Cardiac muscle cell (in vitro differentiated cells and primary cell): ENCODE measurements around the gene CD40. TPM values are rescaled to one million over a fixed set of nuclear protein-coding genes. Genes with fewer than 3 reads are reported as not detected.

Source experiments
- DNase-seq, 2 donors: peaks; one replicate each; pipeline versions ENCODE4 v3.0.0 to v3.0.0-alpha.2; 2010 to 2017; ENCODE audit warnings: low read depth in 1 of 2, low spot score in 1 of 2
- H3K27ac ChIP-seq: fragments of 200-600 bp; sonication (generic); 2 replicates; pipeline ENCODE4 v1.5.1; 2016
- H3K27me3 ChIP-seq: fragments of 200-600 bp; sonication (generic); 2 replicates; pipeline ENCODE4 v1.6.0; 2016; ENCODE audit warnings: control low read depth
- H3K36me3 ChIP-seq: fragments of 200-600 bp; sonication (generic); 2 replicates; pipeline ENCODE4 v1.5.1; 2016; ENCODE audit warnings: control low read depth
- H3K4me1 ChIP-seq: fragments of 200-600 bp; sonication (generic); 2 replicates; pipeline ENCODE4 v1.8.1; 2017; ENCODE audit warnings: low read depth, mild to moderate bottlenecking, mixed run types
- H3K4me3 ChIP-seq: fragments of 200-600 bp; sonication (generic); 2 replicates; pipeline ENCODE4 v1.5.1; 2016; ENCODE audit warnings: mild to moderate bottlenecking
- H3K9me3 ChIP-seq: fragments of 200-600 bp; sonication (generic); 2 replicates; pipeline ENCODE4 v1.5.1; 2017; ENCODE audit warnings: low read depth, mild to moderate bottlenecking, control low read depth
- polyA plus RNA-seq: library from polyadenylated mRNA; unstranded; fragments of >200 nt; fragmentation: Nextera tagmentation; extraction: Ambion mirVana; gene quantifications from 2 replicates; pipeline ENCODE4 v1.2.1, GENCODE V29; 2016
- total RNA-seq: library from RNA; depleted of rRNA; stranded (reverse); fragments of >200 nt; gene quantifications from 2 replicates; pipeline ENCODE4 v1.2.3, GENCODE V29; 2016
- TF ChIP-seq, protein P1 (sequence below): IDR thresholded peaks from 2 replicates; pipeline ENCODE4 v1.5.1; 2012; ENCODE audit warnings: low read depth, mild to moderate bottlenecking, low read length

Gene CD40
- total and polyA plus RNA-seq, 2 experiments from 2014 or later: 0.42 to 1.5 TPM

DNA sequence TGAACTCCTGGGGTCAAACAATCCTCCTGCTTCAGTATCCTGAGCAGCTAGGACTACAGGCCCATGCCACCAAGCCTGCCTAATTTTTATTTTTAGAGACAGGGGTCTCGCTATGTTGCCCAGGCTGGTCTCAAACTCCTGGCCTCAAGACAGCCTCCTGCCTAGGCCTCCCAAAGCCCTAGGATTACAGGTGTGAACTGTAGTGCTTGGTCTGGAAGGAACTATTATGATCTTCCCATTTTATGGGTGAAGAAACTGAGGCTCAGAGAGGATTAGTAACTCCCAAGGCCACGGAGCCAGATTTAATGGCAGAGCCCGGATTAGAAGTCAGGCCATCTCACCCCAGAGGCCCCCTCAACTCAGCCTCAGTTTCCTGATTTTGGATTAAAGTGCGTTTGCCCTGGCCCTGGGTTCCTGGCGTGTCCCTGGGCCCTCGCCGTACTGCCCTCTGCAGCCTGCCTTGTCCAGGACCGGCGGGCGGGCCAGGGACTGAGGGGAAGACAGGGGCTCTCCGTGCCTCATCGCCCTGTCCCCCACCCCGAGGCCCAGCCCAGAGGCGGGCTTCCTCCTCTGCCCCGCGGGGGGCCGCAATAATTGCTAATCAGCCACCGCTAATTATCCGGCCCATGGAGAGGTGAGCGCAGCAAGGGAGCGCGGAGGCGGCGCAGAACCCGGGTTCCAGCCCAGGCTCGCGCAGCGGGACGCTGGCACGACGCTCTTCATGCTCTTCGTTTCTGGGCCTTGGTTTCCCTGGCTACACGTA is 34.9 kb downstream of the CD40 start:
- Histone ChIP-seq H3K27ac (no peak overlapping the region), H3K27me3 (no peaks in the 10 kb centered on the region), H3K36me3 (no peaks in the 10 kb centered on the region), H3K4me3 (no peak overlapping the region), H3K9me3 (no peaks in the 10 kb centered on the region), H3K4me1 (no peaks in the 10 kb centered on the region)
- no peak for DNase-seq
- TF ChIP-seq, protein P1, sequence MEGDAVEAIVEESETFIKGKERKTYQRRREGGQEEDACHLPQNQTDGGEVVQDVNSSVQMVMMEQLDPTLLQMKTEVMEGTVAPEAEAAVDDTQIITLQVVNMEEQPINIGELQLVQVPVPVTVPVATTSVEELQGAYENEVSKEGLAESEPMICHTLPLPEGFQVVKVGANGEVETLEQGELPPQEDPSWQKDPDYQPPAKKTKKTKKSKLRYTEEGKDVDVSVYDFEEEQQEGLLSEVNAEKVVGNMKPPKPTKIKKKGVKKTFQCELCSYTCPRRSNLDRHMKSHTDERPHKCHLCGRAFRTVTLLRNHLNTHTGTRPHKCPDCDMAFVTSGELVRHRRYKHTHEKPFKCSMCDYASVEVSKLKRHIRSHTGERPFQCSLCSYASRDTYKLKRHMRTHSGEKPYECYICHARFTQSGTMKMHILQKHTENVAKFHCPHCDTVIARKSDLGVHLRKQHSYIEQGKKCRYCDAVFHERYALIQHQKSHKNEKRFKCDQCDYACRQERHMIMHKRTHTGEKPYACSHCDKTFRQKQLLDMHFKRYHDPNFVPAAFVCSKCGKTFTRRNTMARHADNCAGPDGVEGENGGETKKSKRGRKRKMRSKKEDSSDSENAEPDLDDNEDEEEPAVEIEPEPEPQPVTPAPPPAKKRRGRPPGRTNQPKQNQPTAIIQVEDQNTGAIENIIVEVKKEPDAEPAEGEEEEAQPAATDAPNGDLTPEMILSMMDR: no peak

DNA sequence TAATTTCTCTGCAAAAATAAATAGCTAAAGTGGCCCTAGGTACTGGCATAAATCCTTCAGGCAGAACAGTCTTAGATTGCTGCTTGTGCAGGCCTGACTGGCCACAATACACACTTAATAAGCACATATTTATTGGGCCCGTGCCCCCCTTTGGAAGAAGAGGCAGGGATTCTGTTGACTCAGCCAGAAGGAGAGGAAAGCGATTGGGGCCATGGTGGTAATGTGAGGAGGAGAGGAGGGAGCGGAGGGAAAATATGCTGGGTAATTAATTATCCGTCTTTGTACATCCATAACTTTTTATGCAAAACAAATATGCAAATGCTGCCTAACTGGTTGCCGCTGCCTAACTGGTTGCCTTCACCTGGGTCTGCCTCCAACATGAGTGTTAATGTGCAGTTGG is 36.2 kb downstream of the CD40 start:
- DNase-seq: no peak
- Histone ChIP-seq H3K27ac (no peak overlapping the region), H3K4me3 (no peak overlapping the region), H3K4me1 (no peaks in the 10 kb centered on the region), H3K36me3 (no peaks in the 10 kb centered on the region), H3K27me3 (no peaks in the 10 kb centered on the region), H3K9me3 (no peaks in the 10 kb centered on the region)
- TF ChIP-seq, protein P1: no peak

DNA sequence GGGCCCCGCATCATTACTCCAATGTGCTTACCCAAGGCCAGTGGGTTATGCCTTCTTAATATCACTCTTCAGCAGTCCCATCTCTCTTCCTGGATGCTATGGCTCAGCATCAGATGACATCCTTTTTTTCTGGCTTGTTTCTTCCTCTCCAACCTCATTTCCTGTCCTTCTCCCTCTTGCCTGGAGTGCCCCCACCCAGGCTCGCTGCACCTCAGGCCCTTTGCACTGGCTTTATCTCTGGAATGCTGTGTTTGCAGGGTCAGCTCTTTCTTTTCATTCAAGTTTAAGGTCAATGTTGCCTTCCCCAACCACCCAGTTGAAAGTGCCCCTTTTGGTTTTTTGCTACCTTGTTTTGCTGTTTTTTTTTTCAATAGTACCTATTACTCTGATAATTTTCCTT is 36.7 kb downstream of the CD40 start:
- TF ChIP-seq, protein P1: no peak
- no peak for DNase-seq
- H3K27me3 ChIP-seq: no peaks in the 10 kb centered on the region
- H3K4me3 ChIP-seq: no peak overlapping the region
- no peaks in the 10 kb centered on the region for H3K9me3 ChIP-seq
- H3K27ac ChIP-seq: no peak overlapping the region
- H3K36me3 ChIP-seq: no peaks in the 10 kb centered on the region
- no peaks in the 10 kb centered on the region for H3K4me1 ChIP-seq

DNA sequence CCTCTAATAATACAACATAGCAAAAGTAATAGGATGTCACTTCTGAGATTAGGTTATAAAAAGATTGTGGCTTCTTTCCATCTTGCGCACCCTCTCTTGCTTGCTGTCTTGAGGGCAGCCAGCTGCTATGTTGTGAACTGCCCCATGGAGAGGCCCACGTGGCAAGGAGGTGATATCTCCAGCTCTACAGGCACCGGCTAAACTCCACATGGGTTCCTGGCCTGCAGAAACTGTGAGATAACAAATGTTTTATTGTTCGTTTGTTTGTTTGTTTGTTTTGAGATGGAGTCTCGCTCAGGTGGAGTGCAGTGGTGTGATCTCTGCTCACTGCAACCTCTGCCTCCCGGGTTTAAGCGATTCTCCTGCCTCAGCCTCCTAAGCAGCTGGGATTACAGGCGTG is 38.0 kb downstream of the CD40 start:
- no peak for DNase-seq
- TF ChIP-seq, protein P1: no peak

DNA sequence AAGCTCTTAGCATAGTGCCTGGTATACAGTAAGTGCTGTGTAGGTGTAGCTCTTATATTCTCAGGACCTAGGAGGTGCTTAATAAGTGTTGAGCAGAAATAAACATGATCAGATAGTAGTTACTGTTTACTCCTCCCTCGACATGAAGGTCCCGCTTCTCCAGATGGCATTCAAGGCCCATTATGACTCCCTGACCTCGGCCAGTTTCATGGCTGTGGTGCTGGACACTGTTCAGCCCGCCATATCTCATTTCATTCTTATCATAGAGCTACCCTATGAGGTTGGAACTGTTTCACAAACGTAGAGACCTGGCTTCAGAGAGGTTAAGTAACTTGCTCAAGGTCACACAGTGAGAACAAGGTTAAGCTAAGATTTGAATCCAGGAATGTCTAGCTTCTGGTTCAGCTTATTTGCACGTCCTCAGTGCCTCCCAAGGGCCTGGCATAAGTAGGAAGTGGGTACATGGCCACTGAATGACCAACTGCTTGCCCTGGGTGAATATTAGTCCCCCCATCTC is 39.0 kb downstream of the CD40 start:
- no peaks in the 10 kb centered on the region for H3K27me3 ChIP-seq
- DNase-seq: no peak
- no peak overlapping the region for H3K4me3 ChIP-seq
- H3K4me1 ChIP-seq: no peaks in the 10 kb centered on the region
- no peaks in the 10 kb centered on the region for H3K9me3 ChIP-seq
- H3K36me3 ChIP-seq: no peaks in the 10 kb centered on the region
- TF ChIP-seq, protein P1: no peak
- no peak overlapping the region for H3K27ac ChIP-seq

More for the DNA sequence above, 38.0 kb downstream of the CD40 start:
- Histone ChIP-seq H3K4me3 (no peak overlapping the region), H3K9me3 (no peaks in the 10 kb centered on the region), H3K4me1 (no peaks in the 10 kb centered on the region), H3K36me3 (no peaks in the 10 kb centered on the region), H3K27me3 (no peaks in the 10 kb centered on the region), H3K27ac (no peak overlapping the region)
